H1 (cell line): Measurements from ENCODE around the gene CSF2.

Experiments used
- CBX5 ChIP-seq: fragments of 300-800, 300-1000 bp; sonication (generic); IDR thresholded peaks from 2 replicates; pipeline ENCODE4 v1.7.1; 2016; ENCODE audit warnings: antibody characterized with exemption, low read length, low read depth
- CREB1 ChIP-seq: IDR thresholded peaks from 2 replicates; pipeline ENCODE4 v1.6.1; 2012; ENCODE audit warnings: inconsistent platforms
- EGR1 ChIP-seq: IDR thresholded peaks from 2 replicates; pipeline ENCODE4 v1.6.1; 2011; ENCODE audit warnings: low read depth, low read length, borderline replicate concordance
- FOSL1 ChIP-seq: IDR thresholded peaks from 2 replicates; pipeline ENCODE4 v1.6.1; 2011; ENCODE audit warnings: mild to moderate bottlenecking, low read depth, low read length, moderate library complexity; ENCODE audit not compliant: insufficient read depth
- GABPA ChIP-seq: IDR thresholded peaks from 2 replicates; pipeline ENCODE4 v1.6.1; 2011; ENCODE audit warnings: mild to moderate bottlenecking, low read length, moderate library complexity, borderline replicate concordance; ENCODE audit not compliant: insufficient read depth
- JUN ChIP-seq: IDR thresholded peaks from 2 replicates; pipeline ENCODE4 v1.6.1; 2011; ENCODE audit warnings: low read depth, mild to moderate bottlenecking, improper control_type of control experiment, low read length
- MAX ChIP-seq: IDR thresholded peaks from 2 replicates; pipeline ENCODE4 v1.6.1; 2012; ENCODE audit warnings: inconsistent platforms
- POLR2A ChIP-seq, 2 experiments: IDR thresholded peaks; 1 replicate in 1 of 2; 2 replicates in 1 of 2; pipeline ENCODE4 v1.6.1; 2011; ENCODE audit warnings: low read depth in 2 of 2, low read length in 2 of 2, mild to moderate bottlenecking in 2 of 2; ENCODE audit errors: control extremely low read depth in 1 of 2
- POLR2AphosphoS5 ChIP-seq: IDR thresholded peaks from 2 replicates; pipeline ENCODE4 v1.6.1; 2011; ENCODE audit warnings: low read depth, low read length
- POU5F1 ChIP-seq: IDR thresholded peaks from 2 replicates; pipeline ENCODE4 v1.6.1; 2011; ENCODE audit warnings: low read depth, mild to moderate bottlenecking, low read length, moderate library complexity
- RAD21 ChIP-seq, 2 experiments: IDR thresholded peaks in 1 of 2; conservative IDR thresholded peaks in 1 of 2; 2 replicates each; pipeline ENCODE4 v1.6.1; 2011; ENCODE audit warnings: low read depth in 2 of 2, low read length in 2 of 2, improper control_type of control experiment in 1 of 2, inconsistent platforms in 1 of 2, mild to moderate bottlenecking in 1 of 2, moderate library complexity in 1 of 2
- TAF1 ChIP-seq: IDR thresholded peaks from 2 replicates; pipeline ENCODE4 v1.6.1; 2011; ENCODE audit warnings: mild to moderate bottlenecking, low read depth, low read length
- TF ChIP-seq, protein P1 (sequence below): IDR thresholded peaks from 2 replicates; pipeline ENCODE4 v1.6.1; 2011; ENCODE audit warnings: low read depth, mild to moderate bottlenecking, low read length; ENCODE audit not compliant: insufficient read depth
- TF ChIP-seq, protein P2 (sequence below), 3 experiments: IDR thresholded peaks; 1 replicate in 2 of 3; 2 replicates in 1 of 3; pipeline versions ENCODE4 v1.5.1 to v1.6.1; 2011; ENCODE audit warnings: low read length in 3 of 3, mild to moderate bottlenecking in 3 of 3, inconsistent platforms in 2 of 3, low read depth in 1 of 3, moderate library complexity in 1 of 3; ENCODE audit not compliant: insufficient read depth in 1 of 3; ENCODE audit errors: control extremely low read depth in 1 of 3

DNA sequence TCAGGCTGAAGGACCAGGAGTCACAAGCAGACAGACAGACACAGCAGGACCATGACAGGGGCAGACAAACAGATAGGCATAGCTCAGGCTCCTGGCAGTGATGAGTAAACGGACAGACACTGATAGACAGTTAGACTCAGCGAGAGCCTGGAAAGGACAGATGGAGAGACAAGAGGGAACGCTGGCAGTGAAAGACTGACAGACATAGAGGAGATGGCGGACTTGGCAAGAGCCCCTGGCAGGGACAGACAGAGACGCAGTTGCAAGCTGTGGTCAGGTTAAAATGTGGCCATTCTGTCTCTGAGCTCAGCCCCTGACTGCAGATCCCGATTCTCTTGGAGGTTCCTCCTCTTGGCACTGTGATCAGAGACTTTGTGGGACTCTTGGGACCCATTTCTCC is 13.6 kb downstream of the CSF2 start:
- TF ChIP-seq, protein P1, sequence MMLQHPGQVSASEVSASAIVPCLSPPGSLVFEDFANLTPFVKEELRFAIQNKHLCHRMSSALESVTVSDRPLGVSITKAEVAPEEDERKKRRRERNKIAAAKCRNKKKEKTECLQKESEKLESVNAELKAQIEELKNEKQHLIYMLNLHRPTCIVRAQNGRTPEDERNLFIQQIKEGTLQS: no peak
- TF ChIP-seq RAD21 (IDR thresholded peaks at IDR 0.05 in 1 of 2, conservative IDR thresholded peaks at IDR 0.05 in 1 of 2; ENCODE audit: low read depth in 2 of 2, low read length in 2 of 2) (no peak), EGR1 (no peak), TAF1 (no peak), CREB1 (no peak), FOSL1 (no peak), POU5F1 (no peak), GABPA (no peak), POLR2A (IDR thresholded peaks at IDR 0.05; ENCODE audit: control extremely low read depth in 1 of 2, low read depth in 2 of 2, low read length in 2 of 2) (no peak), JUN (no peak), CBX5 (no peak), POLR2AphosphoS5 (no peak), MAX (no peak)
- TF ChIP-seq, protein P2, sequence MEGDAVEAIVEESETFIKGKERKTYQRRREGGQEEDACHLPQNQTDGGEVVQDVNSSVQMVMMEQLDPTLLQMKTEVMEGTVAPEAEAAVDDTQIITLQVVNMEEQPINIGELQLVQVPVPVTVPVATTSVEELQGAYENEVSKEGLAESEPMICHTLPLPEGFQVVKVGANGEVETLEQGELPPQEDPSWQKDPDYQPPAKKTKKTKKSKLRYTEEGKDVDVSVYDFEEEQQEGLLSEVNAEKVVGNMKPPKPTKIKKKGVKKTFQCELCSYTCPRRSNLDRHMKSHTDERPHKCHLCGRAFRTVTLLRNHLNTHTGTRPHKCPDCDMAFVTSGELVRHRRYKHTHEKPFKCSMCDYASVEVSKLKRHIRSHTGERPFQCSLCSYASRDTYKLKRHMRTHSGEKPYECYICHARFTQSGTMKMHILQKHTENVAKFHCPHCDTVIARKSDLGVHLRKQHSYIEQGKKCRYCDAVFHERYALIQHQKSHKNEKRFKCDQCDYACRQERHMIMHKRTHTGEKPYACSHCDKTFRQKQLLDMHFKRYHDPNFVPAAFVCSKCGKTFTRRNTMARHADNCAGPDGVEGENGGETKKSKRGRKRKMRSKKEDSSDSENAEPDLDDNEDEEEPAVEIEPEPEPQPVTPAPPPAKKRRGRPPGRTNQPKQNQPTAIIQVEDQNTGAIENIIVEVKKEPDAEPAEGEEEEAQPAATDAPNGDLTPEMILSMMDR (IDR thresholded peaks at IDR 0.05; ENCODE audit: control extremely low read depth in 1 of 3, insufficient read depth in 1 of 3, low read depth in 1 of 3, low read length in 3 of 3): no peak
